Fibroblast of lung (primary cell): ENCODE measurements around the gene TTC1.

Experiments used
- EZH2 ChIP-seq: IDR thresholded peaks from 2 replicates; pipeline ENCODE4 v1.5.1; 2012; ENCODE audit warnings: low read length, control low read depth, mild to moderate bottlenecking; ENCODE audit errors: missing control alignments
- TF ChIP-seq, protein P1 (sequence below), 2 donors: IDR thresholded peaks in 1 of 2; conservative IDR thresholded peaks in 1 of 2; 1 replicate in 1 of 2; 2 replicates in 1 of 2; pipeline ENCODE4 v1.5.1; 2011 to 2012; ENCODE audit warnings: low read length in 2 of 2, control low read depth in 1 of 2, inconsistent platforms in 1 of 2, low read depth in 1 of 2, mild to moderate bottlenecking in 1 of 2

DNA sequence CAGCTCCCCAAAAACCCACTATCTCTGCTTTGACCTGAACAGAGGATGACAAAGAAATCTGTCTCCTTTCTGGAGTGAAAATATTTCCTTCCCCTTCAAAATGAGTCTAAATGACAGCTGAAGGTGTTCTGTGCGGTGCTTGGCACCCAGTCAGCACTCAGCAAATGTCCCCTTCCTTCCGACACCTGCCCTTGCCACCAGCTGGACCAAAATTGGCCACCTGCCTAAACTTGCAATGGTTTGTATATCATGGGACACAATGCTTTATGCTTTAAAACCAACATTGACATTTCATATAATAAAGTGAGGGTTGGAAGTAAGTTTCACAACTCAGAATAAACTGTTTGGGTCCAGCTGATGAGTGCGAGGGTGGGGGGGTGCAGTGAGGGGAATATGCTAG, 7.5 kb upstream of the TTC1 start:
- TF ChIP-seq, protein P1, sequence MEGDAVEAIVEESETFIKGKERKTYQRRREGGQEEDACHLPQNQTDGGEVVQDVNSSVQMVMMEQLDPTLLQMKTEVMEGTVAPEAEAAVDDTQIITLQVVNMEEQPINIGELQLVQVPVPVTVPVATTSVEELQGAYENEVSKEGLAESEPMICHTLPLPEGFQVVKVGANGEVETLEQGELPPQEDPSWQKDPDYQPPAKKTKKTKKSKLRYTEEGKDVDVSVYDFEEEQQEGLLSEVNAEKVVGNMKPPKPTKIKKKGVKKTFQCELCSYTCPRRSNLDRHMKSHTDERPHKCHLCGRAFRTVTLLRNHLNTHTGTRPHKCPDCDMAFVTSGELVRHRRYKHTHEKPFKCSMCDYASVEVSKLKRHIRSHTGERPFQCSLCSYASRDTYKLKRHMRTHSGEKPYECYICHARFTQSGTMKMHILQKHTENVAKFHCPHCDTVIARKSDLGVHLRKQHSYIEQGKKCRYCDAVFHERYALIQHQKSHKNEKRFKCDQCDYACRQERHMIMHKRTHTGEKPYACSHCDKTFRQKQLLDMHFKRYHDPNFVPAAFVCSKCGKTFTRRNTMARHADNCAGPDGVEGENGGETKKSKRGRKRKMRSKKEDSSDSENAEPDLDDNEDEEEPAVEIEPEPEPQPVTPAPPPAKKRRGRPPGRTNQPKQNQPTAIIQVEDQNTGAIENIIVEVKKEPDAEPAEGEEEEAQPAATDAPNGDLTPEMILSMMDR (conservative IDR thresholded peaks at IDR 0.05 in 1 of 2, IDR thresholded peaks at IDR 0.05 in 1 of 2; ENCODE audit: low read depth in 1 of 2, low read length in 2 of 2): no peak
- TF ChIP-seq EZH2: no peak
